ENCODE measurements around the gene HS3ST2. TPM values are rescaled to one million over a fixed set of nuclear protein-coding genes. Genes with fewer than 3 reads are reported as not detected.

Gene HS3ST2
- total and polyA plus RNA-seq, 2 donors (not counting 3 experiments of a cell fraction or from before 2014, with no cell fraction given): not detected

- Histone ChIP-seq H3K36me3 (ENCODE audit: control insufficient read depth in 2 of 2, extremely low read depth in 1 of 2, insufficient read depth in 2 of 2, low read length in 2 of 2) (no peaks in the 10 kb centered on the region), H3K9me3 (replicated peaks; ENCODE audit: control insufficient read depth, insufficient read depth, low read length) (no peaks in the 10 kb centered on the region), H3K79me2 (ENCODE audit: control insufficient read depth, insufficient read depth, low read length) (no peaks in the 10 kb centered on the region), H3K4me1 (ENCODE audit: control insufficient read depth, extremely low read depth, insufficient read depth, low read length) (no peaks in the 10 kb centered on the region), H3K4me2 (ENCODE audit: insufficient read depth, low read length) (no peak overlapping the region), H3K4me3 (replicated peaks in 1 of 3; ENCODE audit: insufficient read depth in 1 of 3, low read depth in 1 of 3, low read length in 3 of 3) (no peak overlapping the region), H2AFZ (ENCODE audit: low read depth, low read length) (no peak overlapping the region), H3K27ac (ENCODE audit: insufficient read depth, low read depth, low read length) (no peak overlapping the region), H3K27me3 (ENCODE audit: control insufficient read depth in 2 of 2, insufficient read depth in 2 of 2, low read length in 2 of 2) (no peaks in the 10 kb centered on the region), H4K20me1 (replicated peaks; ENCODE audit: control insufficient read depth, extremely low read depth, insufficient read depth, low read length) (no peaks in the 10 kb centered on the region), H3K9ac (replicated peaks; ENCODE audit: extremely low read depth, insufficient read depth, low read length) (no peak overlapping the region), H3K9me1 (replicated peaks; ENCODE audit: control insufficient read depth, extremely low read depth, insufficient read depth, low read length) (no peaks in the 10 kb centered on the region)
- FAIRE-seq: no peak
- TF ChIP-seq MAX (IDR thresholded peaks at IDR 0.05; ENCODE audit: insufficient read depth, insufficient read length) (no peak), GATA2 (IDR thresholded peaks at IDR 0.05; ENCODE audit: insufficient read depth, insufficient read length, low read depth, low read length) (no peak), MYC (IDR thresholded peaks at IDR 0.05; ENCODE audit: low read depth, low read length) (no peak), CTCF (IDR thresholded peaks at IDR 0.05; ENCODE audit: extremely low read depth in 1 of 2, insufficient read depth in 1 of 2, low read depth in 1 of 2, low read length in 2 of 2) (no peak), POLR2A (IDR thresholded peaks at IDR 0.05; ENCODE audit: low read depth, low read length) (no peak), JUN (IDR thresholded peaks at IDR 0.05; ENCODE audit: borderline replicate concordance, insufficient read depth, insufficient read length, low read depth) (no peak), POLR2AphosphoS5 (IDR thresholded peaks at IDR 0.05; ENCODE audit: insufficient read depth, low read depth, low read length) (no peak)
- dilution Hi-C loops (cut with MboI; ENCODE audit: extremely low pct_ligation_motif_present, low sequenced_read_pairs): no loop called here
- no peak for DNase-seq (ENCODE audit: low read depth, low spot score)
- no TSS peak for BruUV-seq (replicated peaks)
- CTCF ChIA-PET: no interaction called here
- intact Hi-C loops (cut with micrococcal nuclease): no loop called here
- POLR2A ChIA-PET: no interaction called here
These were observed 28.4 kb upstream of the HS3ST2 start for GRCh38 chr16:22785552-22785951.

Measured in endothelial cell of umbilical vein (primary cell).